Pancreas (tissue), 10 donors: ENCODE measurements around the gene SCUBE3. TPM values are rescaled to one million over a fixed set of nuclear protein-coding genes. Genes with fewer than 3 reads are reported as not detected.

Experiments
- ATAC-seq, 4 donors: fragments of 200-7000 bp; cut with Tn5 transposase; one replicate each; pipeline versions ENCODE4 v1.8.0 to v1.9.1; 2020; ENCODE audit warnings: mild to moderate bottlenecking in 4 of 4, moderate library complexity in 4 of 4
- DNase-seq, 6 donors: peaks; one replicate each; pipeline ENCODE4 v3.0.0-alpha.2; 2020
- FAIRE-seq: peaks from 2 replicates; lab custom pipeline; 2012; peaks lifted over from hg19 to GRCh38; lab: Jason Lieb, UNC
- H3K27ac ChIP-seq, 4 donors: fragments of 200-600 bp; sonication (generic); 1 replicate in 3 of 4; 2 replicates in 1 of 4; pipeline versions ENCODE4 v1.5.0 to v1.8.0; 2020
- H3K27me3 ChIP-seq, 4 donors: fragments of 200-600 bp; one replicate each; pipeline ENCODE4 v1.8.0; 2021
- H3K36me3 ChIP-seq, 3 donors: fragments of 200-600 bp; sonication (generic) in 1 of 3; one replicate each; pipeline versions ENCODE4 v1.5.0 to v1.8.0; 2020 to 2021
- H3K4me1 ChIP-seq, 3 donors: fragments of 200-600 bp; one replicate each; pipeline ENCODE4 v1.8.0; 2021
- H3K4me3 ChIP-seq, 4 donors: fragments of 200-600 bp; sonication (generic) in 2 of 4; one replicate each; pipeline versions ENCODE4 v1.5.0 to v1.8.0; 2020 to 2021
- H3K9me3 ChIP-seq, 4 donors: fragments of 200-600 bp; one replicate each; pipeline ENCODE4 v1.8.0; 2021
- WGBS, 2 donors: extraction: QIAGEN DNeasy Blood & Tissue Kit; methylation state at CpG; one replicate each; pipeline ENCODE4 v1.1.7; 2013; 5-methylcytosine and 5-hydroxymethylcytosine counted together
- intact Hi-C, 3 donors: fragments of 100-400 bp; cut with DNase I; formaldehyde crosslinking; loops; one replicate each; pipeline versions ENCODE4 v1.11.1 to v1.14.2; 2022
- polyA plus RNA-seq, 2 donors: library from polyadenylated mRNA; stranded (reverse); fragments of 200-250 nt; gene quantifications; one replicate each; pipeline ENCODE4 v1.2.3, GENCODE V29; 2013
- total RNA-seq, 6 donors: library from RNA; stranded (reverse); fragmentation: NEBNext Ultra II Directional in 4 of 6; extraction: Animal tissue kit (Norgen Biotek cat#: 25700) in 4 of 6; gene quantifications; one replicate each; pipeline versions ENCODE4 v1.2.1 to v1.2.4, GENCODE V29; 2021 to 2023
- TF ChIP-seq, protein P1 (sequence below), 4 donors: fragments of 200-600 bp; sonication (generic) in 3 of 4; IDR thresholded peaks; one replicate each; pipeline versions ENCODE4 v1.5.0 to v1.8.0; 2021; ENCODE audit warnings: antibody characterized with exemption in 4 of 4
- donor health status: healthy with polysubstance abuse.
- donor health status: DM: no; HTN: no; CAD: no; lungs with moderate emphysema.
- donor health status: DM: no; HTN: no; CAD: no.
- donor health status: control.
- donor health status: control.
- donor health status: Bipolar disorder and iron deficiency.
- donor health status: DM: yes; HTN: yes; CAD: no.
- donor health status: DM: no; HTN: no; CAD: no.
- donor health status: DM: no; HTN: no; CAD: no.
- donor health status: DM: yes; HTN: yes; CAD: no.

Gene SCUBE3
- total and polyA plus RNA-seq, 8 donors, result 0.02 to 0.15 (median 0.03) TPM; not detected in 1

- ATAC-seq, result no peak
- intact Hi-C loops, result no loop called here
- FAIRE-seq, result no peak
- 71 to 76% methylated on average over 4 of the region's 4 CpGs for WGBS, 2 donors
- Histone ChIP-seq H3K36me3 (no peaks in the 10 kb centered on the region), H3K27ac (no peak overlapping the region), H3K4me3 (no peak overlapping the region), H3K4me1 (peaks cover 0 to 1% (median 0%) of the 10 kb centered on the region in 3 donors), H3K9me3 (no peaks in the 10 kb centered on the region), H3K27me3 (peaks cover 0 to under 1% (median 0%) of the 10 kb centered on the region in 4 donors)
- no peak for DNase-seq
- TF ChIP-seq, protein P1, sequence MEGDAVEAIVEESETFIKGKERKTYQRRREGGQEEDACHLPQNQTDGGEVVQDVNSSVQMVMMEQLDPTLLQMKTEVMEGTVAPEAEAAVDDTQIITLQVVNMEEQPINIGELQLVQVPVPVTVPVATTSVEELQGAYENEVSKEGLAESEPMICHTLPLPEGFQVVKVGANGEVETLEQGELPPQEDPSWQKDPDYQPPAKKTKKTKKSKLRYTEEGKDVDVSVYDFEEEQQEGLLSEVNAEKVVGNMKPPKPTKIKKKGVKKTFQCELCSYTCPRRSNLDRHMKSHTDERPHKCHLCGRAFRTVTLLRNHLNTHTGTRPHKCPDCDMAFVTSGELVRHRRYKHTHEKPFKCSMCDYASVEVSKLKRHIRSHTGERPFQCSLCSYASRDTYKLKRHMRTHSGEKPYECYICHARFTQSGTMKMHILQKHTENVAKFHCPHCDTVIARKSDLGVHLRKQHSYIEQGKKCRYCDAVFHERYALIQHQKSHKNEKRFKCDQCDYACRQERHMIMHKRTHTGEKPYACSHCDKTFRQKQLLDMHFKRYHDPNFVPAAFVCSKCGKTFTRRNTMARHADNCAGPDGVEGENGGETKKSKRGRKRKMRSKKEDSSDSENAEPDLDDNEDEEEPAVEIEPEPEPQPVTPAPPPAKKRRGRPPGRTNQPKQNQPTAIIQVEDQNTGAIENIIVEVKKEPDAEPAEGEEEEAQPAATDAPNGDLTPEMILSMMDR (IDR thresholded peaks at IDR 0.05), result no peak
Observed at GRCh38 chr6:35219683-35220326, 6.0 kb downstream of the SCUBE3 start.

DNA sequence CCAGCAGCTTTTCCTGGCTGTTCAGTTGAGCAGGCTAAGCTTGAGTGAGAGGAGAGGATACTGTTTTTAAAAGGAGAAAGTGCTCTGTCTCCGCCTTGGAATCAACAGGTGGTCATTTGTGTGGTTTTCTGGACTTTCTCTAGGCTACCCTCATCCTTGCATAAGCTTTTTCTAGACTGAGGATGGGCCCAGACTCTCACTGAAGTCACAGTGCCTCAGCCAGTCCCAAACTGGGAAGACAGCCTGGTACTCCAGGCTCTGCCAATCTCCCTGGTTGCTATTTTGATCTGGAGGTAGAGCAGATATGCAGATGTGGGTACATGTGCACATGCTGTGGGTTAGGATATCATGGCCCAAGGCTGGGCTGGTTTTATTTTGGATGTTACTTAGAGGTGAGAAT, 7.0 kb downstream of the SCUBE3 start:
- ATAC-seq (no peak), FAIRE-seq (no peak), DNase-seq (no peak)
- intact Hi-C loops, result no loop called here
- TF ChIP-seq, protein P1 (IDR thresholded peaks at IDR 0.05), result no peak
- Histone ChIP-seq H3K9me3 (no peaks in the 10 kb centered on the region), H3K4me1 (no peaks in the 10 kb centered on the region), H3K36me3 (no peaks in the 10 kb centered on the region), H3K27me3 (no peaks in the 10 kb centered on the region), H3K27ac (no peak overlapping the region), H3K4me3 (no peak overlapping the region)
- WGBS, 2 donors, result 87 to 100% methylated on average over 1 of the region's 1 CpG

DNA sequence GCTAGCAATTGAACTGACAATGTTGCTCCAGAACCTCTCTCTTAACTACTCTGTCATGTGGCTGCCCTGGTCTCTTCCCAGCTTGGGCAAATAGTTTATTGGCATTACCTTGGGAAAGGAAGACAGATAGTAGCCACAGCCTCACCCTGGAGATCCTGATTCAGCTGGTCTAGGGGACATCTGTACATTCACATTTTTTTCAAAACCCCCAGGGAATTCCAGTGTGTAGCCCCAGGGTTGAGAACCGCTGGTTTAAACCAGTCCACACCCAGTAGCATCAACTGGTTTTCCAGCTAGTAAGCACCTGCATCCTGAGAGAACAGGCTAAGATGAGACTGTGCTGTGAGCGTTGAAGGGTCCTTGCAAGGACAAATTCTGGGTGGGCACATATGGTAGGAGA, 9.6 kb downstream of the SCUBE3 start:
- TF ChIP-seq, protein P1 (IDR thresholded peaks at IDR 0.05), result no peak
- FAIRE-seq (no peak), DNase-seq (no peak), ATAC-seq (no peak)
- no peak overlapping the region for H3K4me3 ChIP-seq
- 73 to 84% methylated on average over 2 of the region's 2 CpGs for WGBS, 2 donors
- no peak overlapping the region for H3K27ac ChIP-seq
- H3K9me3 ChIP-seq, result no peaks in the 10 kb centered on the region
- H3K36me3 ChIP-seq, result no peaks in the 10 kb centered on the region
- no peaks in the 10 kb centered on the region for H3K4me1 ChIP-seq
- no peaks in the 10 kb centered on the region for H3K27me3 ChIP-seq
- intact Hi-C loops, result no loop called here

- H3K36me3 ChIP-seq, result no peaks in the 10 kb centered on the region
- 76 to 83% methylated on average over 4 of the region's 4 CpGs for WGBS, 2 donors
- TF ChIP-seq, protein P1 (IDR thresholded peaks at IDR 0.05), result no peak
- intact Hi-C loops, result no loop called here
- FAIRE-seq, result no peak
- no peaks in the 10 kb centered on the region for H3K4me1 ChIP-seq
- no peaks in the 10 kb centered on the region for H3K9me3 ChIP-seq
- no peak for ATAC-seq
- H3K4me3 ChIP-seq, result no peak overlapping the region
- no peak for DNase-seq
- H3K27ac ChIP-seq, result no peak overlapping the region
- H3K27me3 ChIP-seq, result no peaks in the 10 kb centered on the region
Observed at GRCh38 chr6:35224720-35225119, 11.0 kb downstream of the SCUBE3 start.

GRCh38 chr6:35228481-35228880, 14.7 kb downstream of the SCUBE3 start:
- Histone ChIP-seq H3K27me3 (no peaks in the 10 kb centered on the region), H3K4me1 (no peaks in the 10 kb centered on the region), H3K36me3 (no peaks in the 10 kb centered on the region), H3K4me3 (no peak overlapping the region), H3K27ac (no peak overlapping the region), H3K9me3 (no peaks in the 10 kb centered on the region)
- FAIRE-seq (no peak), ATAC-seq (peak in 1 of 4 donors; percentile 23), DNase-seq (no peak)
- TF ChIP-seq, protein P1 (IDR thresholded peaks at IDR 0.05), result no peak
- intact Hi-C loops, result no loop called here
- WGBS, 2 donors, result 90 to 94% methylated on average over 6 of the region's 6 CpGs
